DND-41 (cell line): ENCODE results near the gene CELA2A.

Experiments used
- CTCF ChIP-seq: IDR thresholded peaks from 2 replicates; pipeline ENCODE4 v1.5.1; 2012; ENCODE audit warnings: borderline replicate concordance, low read length, moderate library complexity, mild to moderate bottlenecking; ENCODE audit not compliant: poor library complexity, severe bottlenecking; ENCODE audit errors: extremely low read depth
- EZH2 ChIP-seq: IDR thresholded peaks from 3 replicates; pipeline ENCODE4 v1.6.1; 2012; ENCODE audit warnings: borderline replicate concordance, low read depth, mild to moderate bottlenecking, moderate library complexity, low read length, inconsistent platforms; ENCODE audit not compliant: severe bottlenecking

- TF ChIP-seq CTCF = no peak
- no peak for TF ChIP-seq EZH2
Measured at GRCh38 chr1:15443281-15443680, 13.3 kb upstream of the CELA2A start.
